SK-N-SH (cell line): ENCODE measurements around the gene SUFU.

Experiments
- CTCF ChIP-seq: fragments of 200-600 bp; sonication (generic); IDR thresholded peaks from 2 replicates; pipeline ENCODE4 v1.6.1; 2017; ENCODE audit warnings: antibody characterized with exemption, mild to moderate bottlenecking, moderate library complexity
- IRF3 ChIP-seq: fragments of 150-350 bp; IDR thresholded peaks from 2 replicates; pipeline ENCODE4 v1.6.1; 2016; ENCODE audit warnings: mild to moderate bottlenecking, low read depth, low read length
- NFIC ChIP-seq: IDR thresholded peaks from 2 replicates; pipeline ENCODE4 v1.4.0; 2012; ENCODE audit warnings: borderline replicate concordance
- REST ChIP-seq: IDR thresholded peaks from 2 replicates; pipeline ENCODE4 v1.6.1; 2012; ENCODE audit warnings: mild to moderate bottlenecking, low read depth, low read length, moderate library complexity
- RFX5 ChIP-seq: IDR thresholded peaks from 2 replicates; pipeline ENCODE4 v1.6.1; 2012; ENCODE audit warnings: mild to moderate bottlenecking, improper control_type of control experiment, low read length
- USF2 ChIP-seq: fragments of 150-350 bp; IDR thresholded peaks from 2 replicates; pipeline ENCODE4 v1.6.1; 2017; ENCODE audit warnings: antibody characterized with exemption, low read length, low read depth, borderline replicate concordance

- no peak for TF ChIP-seq IRF3
- no peak for TF ChIP-seq CTCF
- TF ChIP-seq NFIC: no peak
- TF ChIP-seq USF2: no peak
- no peak for TF ChIP-seq REST
- TF ChIP-seq RFX5: no peak
Observed at GRCh38 chr10:102597131-102597991, 93.6 kb downstream of the SUFU start.
